Keratinocyte (primary cell): ENCODE measurements around the gene SPOPL. TPM values are rescaled to one million over a fixed set of nuclear protein-coding genes. Genes with fewer than 3 reads are reported as not detected.

ENCODE experiments used
- DNase-seq: peaks from one replicate; pipeline ENCODE4 v3.0.0-alpha.2; 2011; ENCODE audit warnings: low read depth, missing footprints, low spot score
- FAIRE-seq: peaks from 2 replicates; lab custom pipeline; 2011; peaks lifted over from hg19 to GRCh38; lab: Jason Lieb, UNC
- H2AFZ ChIP-seq: 2 replicates; pipeline ENCODE4 v1.6.0; 2012; ENCODE audit warnings: low read length, control low read depth, inconsistent platforms; ENCODE audit not compliant: control insufficient read depth
- H3K27ac ChIP-seq: 2 replicates; pipeline ENCODE4 v1.5.1; 2011; ENCODE audit warnings: low read length; ENCODE audit not compliant: control insufficient read depth, insufficient read depth
- H3K27me3 ChIP-seq: 3 replicates; pipeline ENCODE4 v1.6.0; 2011; ENCODE audit warnings: low read length; ENCODE audit not compliant: control insufficient read depth, insufficient read depth; ENCODE audit errors: extremely low read depth
- H3K36me3 ChIP-seq, 2 experiments: 2 replicates in 1 of 2; 3 replicates in 1 of 2; pipeline ENCODE4 v1.5.1; 2011; ENCODE audit warnings: low read length in 2 of 2, mild to moderate bottlenecking in 1 of 2; ENCODE audit not compliant: control insufficient read depth in 2 of 2, insufficient read depth in 2 of 2; ENCODE audit errors: extremely low read depth in 1 of 2
- H3K4me1 ChIP-seq: 3 replicates; pipeline ENCODE4 v1.5.1; 2011; ENCODE audit warnings: low read length; ENCODE audit not compliant: control insufficient read depth, insufficient read depth; ENCODE audit errors: extremely low read depth
- H3K4me2 ChIP-seq: 3 replicates; pipeline ENCODE4 v1.6.0; 2011; ENCODE audit warnings: low read depth, low read length; ENCODE audit not compliant: control insufficient read depth, insufficient read depth; ENCODE audit errors: extremely low read depth
- H3K4me3 ChIP-seq, 3 experiments: fragments of 200-600 bp in 1 of 3; sonication (generic) in 1 of 3; 2 replicates in 2 of 3; 3 replicates in 1 of 3; pipeline ENCODE4 v1.5.1; 2011 to 2016; ENCODE audit warnings: low read length in 3 of 3, mild to moderate bottlenecking in 3 of 3, control low read depth in 2 of 3, inconsistent platforms in 1 of 3, low read depth in 1 of 3, mixed read lengths in 1 of 3, mixed run types in 1 of 3, moderate library complexity in 1 of 3; ENCODE audit not compliant: control insufficient read depth in 2 of 3, insufficient read depth in 2 of 3; ENCODE audit errors: extremely low read depth in 1 of 3
- H3K79me2 ChIP-seq: 2 replicates; pipeline ENCODE4 v1.6.0; 2012; ENCODE audit warnings: low read length; ENCODE audit not compliant: control insufficient read depth, insufficient read depth
- H3K9ac ChIP-seq: 3 replicates; pipeline ENCODE4 v1.6.0; 2011; ENCODE audit warnings: low read length; ENCODE audit not compliant: control insufficient read depth, insufficient read depth; ENCODE audit errors: extremely low read depth
- H3K9me1 ChIP-seq: 3 replicates; pipeline ENCODE4 v1.6.0; 2011; ENCODE audit warnings: low read length; ENCODE audit not compliant: control insufficient read depth, insufficient read depth; ENCODE audit errors: extremely low read depth
- H3K9me3 ChIP-seq: 2 replicates; pipeline ENCODE4 v1.5.1; 2012; ENCODE audit warnings: low read depth, low read length; ENCODE audit not compliant: control insufficient read depth
- H4K20me1 ChIP-seq: 3 replicates; pipeline ENCODE4 v1.6.0; 2011; ENCODE audit warnings: low read length; ENCODE audit not compliant: control insufficient read depth, insufficient read depth; ENCODE audit errors: extremely low read depth
- EZH2 ChIP-seq: IDR thresholded peaks from one replicate; pipeline ENCODE4 v1.6.1; 2012; ENCODE audit warnings: inconsistent platforms, mild to moderate bottlenecking, low read length, moderate library complexity
- dilution Hi-C: fragments of 300-500 bp; cut with MboI; formaldehyde crosslinking; loops from one replicate; pipeline ENCODE4 v1.7.0; 2020; ENCODE audit warnings: low sequenced_read_pairs; ENCODE audit not compliant: extremely low pct_ligation_motif_present
- polyA plus RNA-seq, 5 experiments: library from polyadenylated mRNA; depleted of rRNA in 3 of 5; stranded (reverse) in 3 of 5; stranded (forward) in 1 of 5; unstranded in 1 of 5; fragments of >200 nt; gene quantifications; 1 replicate in 1 of 5; 2 replicates in 3 of 5; 3 replicates in 1 of 5; pipeline versions ENCODE4 v1.2.1 to v1.2.3, GENCODE V29; 2011 to 2012; ENCODE audit warnings: missing spikeins in 2 of 5, low read depth in 1 of 5, low replicate concordance in 1 of 5
- TF ChIP-seq, protein P1 (sequence below), 3 experiments: IDR thresholded peaks in 1 of 3; conservative IDR thresholded peaks in 1 of 3; optimal IDR thresholded peaks in 1 of 3; 2 replicates in 2 of 3; 3 replicates in 1 of 3; pipeline versions ENCODE3 to v1.5.1; 2011; ENCODE audit warnings: low read length in 3 of 3, mild to moderate bottlenecking in 3 of 3, moderate library complexity in 2 of 3, control low read depth in 1 of 3, inconsistent platforms in 1 of 3; ENCODE audit not compliant: insufficient read depth in 2 of 3; ENCODE audit errors: extremely low read depth in 1 of 3

SPOPL gene
- polyA plus RNA-seq, 1 donor (not counting 4 experiments of a cell fraction or from before 2014, with no cell fraction given), result 16.5 TPM

DNA sequence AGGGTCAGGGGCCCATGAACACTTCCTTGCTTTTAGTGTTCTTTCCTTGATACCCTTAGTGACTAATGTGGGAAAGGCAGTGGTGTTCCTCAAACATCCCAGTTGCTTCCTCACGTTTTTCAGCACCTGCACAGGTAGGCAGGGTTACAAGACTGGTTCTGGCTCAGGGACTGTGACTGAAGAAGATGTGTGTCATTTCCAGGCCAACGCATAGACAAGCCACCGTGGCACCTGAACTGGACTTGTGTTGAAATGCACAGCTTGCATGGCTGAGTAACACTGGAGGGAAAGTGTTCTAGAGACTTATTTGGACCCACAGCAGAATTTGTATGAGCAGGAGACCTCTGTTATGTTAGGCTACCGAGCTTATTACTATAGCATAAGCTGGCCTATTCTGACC is 107.9 kb downstream of the SPOPL start:
- no peaks in the 10 kb centered on the region for H3K27me3 ChIP-seq
- dilution Hi-C loops, result no loop called here
- H3K9ac ChIP-seq, result no peak overlapping the region
- H3K4me2 ChIP-seq, result no peak overlapping the region
- no peaks in the 10 kb centered on the region for H4K20me1 ChIP-seq
- FAIRE-seq (no peak), DNase-seq (no peak)
- TF ChIP-seq, protein P1, sequence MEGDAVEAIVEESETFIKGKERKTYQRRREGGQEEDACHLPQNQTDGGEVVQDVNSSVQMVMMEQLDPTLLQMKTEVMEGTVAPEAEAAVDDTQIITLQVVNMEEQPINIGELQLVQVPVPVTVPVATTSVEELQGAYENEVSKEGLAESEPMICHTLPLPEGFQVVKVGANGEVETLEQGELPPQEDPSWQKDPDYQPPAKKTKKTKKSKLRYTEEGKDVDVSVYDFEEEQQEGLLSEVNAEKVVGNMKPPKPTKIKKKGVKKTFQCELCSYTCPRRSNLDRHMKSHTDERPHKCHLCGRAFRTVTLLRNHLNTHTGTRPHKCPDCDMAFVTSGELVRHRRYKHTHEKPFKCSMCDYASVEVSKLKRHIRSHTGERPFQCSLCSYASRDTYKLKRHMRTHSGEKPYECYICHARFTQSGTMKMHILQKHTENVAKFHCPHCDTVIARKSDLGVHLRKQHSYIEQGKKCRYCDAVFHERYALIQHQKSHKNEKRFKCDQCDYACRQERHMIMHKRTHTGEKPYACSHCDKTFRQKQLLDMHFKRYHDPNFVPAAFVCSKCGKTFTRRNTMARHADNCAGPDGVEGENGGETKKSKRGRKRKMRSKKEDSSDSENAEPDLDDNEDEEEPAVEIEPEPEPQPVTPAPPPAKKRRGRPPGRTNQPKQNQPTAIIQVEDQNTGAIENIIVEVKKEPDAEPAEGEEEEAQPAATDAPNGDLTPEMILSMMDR (optimal IDR thresholded peaks at IDR 0.05 in 1 of 3, IDR thresholded peaks at IDR 0.05 in 1 of 3, conservative IDR thresholded peaks at IDR 0.05 in 1 of 3; ENCODE audit: extremely low read depth in 1 of 3, insufficient read depth in 2 of 3, low read length in 3 of 3), result no peak
- no peak for TF ChIP-seq EZH2
- no peaks in the 10 kb centered on the region for H3K9me3 ChIP-seq
- no peak overlapping the region for H2AFZ ChIP-seq
- H3K27ac ChIP-seq, result no peak overlapping the region
- no peaks in the 10 kb centered on the region for H3K9me1 ChIP-seq
- H3K4me3 ChIP-seq, result no peak overlapping the region
- H3K36me3 ChIP-seq, result no peaks in the 10 kb centered on the region
- H3K4me1 ChIP-seq, result no peaks in the 10 kb centered on the region
- H3K79me2 ChIP-seq, result no peaks in the 10 kb centered on the region

DNA sequence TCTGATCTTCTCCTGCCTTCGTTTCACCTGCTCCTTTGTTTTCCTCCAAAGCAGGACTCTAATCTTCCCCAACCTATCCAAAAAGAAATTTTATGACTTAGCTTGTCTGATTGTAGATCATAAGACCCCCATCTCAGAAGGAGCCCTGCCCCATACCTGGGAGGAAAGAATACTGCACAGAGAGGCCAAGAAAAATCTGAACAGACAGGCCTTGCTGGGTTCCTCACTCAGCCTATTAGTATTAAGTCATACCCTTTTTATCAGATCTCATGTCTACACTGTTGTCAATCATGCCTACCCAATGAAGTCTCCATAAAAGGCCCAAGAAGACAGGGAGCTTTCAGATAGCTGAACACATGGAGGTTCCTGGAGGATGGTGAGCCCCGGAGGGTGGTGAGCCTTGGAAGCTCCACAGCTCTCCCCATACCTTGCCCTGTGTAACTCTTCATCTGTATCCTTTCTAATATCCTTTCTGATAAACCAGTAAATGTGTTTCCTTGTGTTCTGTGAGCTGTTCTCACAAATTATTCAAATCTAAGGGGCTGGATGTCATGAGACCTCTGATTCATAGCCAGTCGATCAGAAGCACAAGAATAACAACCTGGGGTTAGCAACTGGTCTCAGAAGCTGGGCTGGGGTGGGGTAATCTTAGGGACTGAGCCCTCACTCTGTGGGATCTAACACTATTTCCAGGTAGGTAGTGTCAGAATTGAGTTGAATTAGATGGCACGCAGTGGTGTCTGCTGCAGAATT is 108.8 kb downstream of the SPOPL start:
- Histone ChIP-seq H3K9me1 (no peaks in the 10 kb centered on the region), H3K79me2 (no peaks in the 10 kb centered on the region), H3K9ac (no peak overlapping the region), H3K27ac (no peak overlapping the region), H3K36me3 (no peaks in the 10 kb centered on the region), H4K20me1 (no peaks in the 10 kb centered on the region), H3K4me3 (no peak overlapping the region), H3K4me1 (peaks cover 7% of the 10 kb centered on the region), H3K4me2 (no peak overlapping the region), H2AFZ (no peak overlapping the region), H3K27me3 (no peaks in the 10 kb centered on the region), H3K9me3 (no peaks in the 10 kb centered on the region)
- dilution Hi-C loops, result no loop called here
- TF ChIP-seq EZH2, result no peak
- TF ChIP-seq, protein P1 (optimal IDR thresholded peaks at IDR 0.05 in 1 of 3, IDR thresholded peaks at IDR 0.05 in 1 of 3, conservative IDR thresholded peaks at IDR 0.05 in 1 of 3; ENCODE audit: extremely low read depth in 1 of 3, insufficient read depth in 2 of 3, low read length in 3 of 3), result no peak
- no peak for FAIRE-seq
- DNase-seq, result no peak
